ENCODE data around the gene CRTC1.
"Not testable (repeated sequence)": the region's sequence is repeated elsewhere in the genome, so short reads cannot be mapped to it uniquely, and the experiment has no call there.

The CRTC1 gene

DNA sequence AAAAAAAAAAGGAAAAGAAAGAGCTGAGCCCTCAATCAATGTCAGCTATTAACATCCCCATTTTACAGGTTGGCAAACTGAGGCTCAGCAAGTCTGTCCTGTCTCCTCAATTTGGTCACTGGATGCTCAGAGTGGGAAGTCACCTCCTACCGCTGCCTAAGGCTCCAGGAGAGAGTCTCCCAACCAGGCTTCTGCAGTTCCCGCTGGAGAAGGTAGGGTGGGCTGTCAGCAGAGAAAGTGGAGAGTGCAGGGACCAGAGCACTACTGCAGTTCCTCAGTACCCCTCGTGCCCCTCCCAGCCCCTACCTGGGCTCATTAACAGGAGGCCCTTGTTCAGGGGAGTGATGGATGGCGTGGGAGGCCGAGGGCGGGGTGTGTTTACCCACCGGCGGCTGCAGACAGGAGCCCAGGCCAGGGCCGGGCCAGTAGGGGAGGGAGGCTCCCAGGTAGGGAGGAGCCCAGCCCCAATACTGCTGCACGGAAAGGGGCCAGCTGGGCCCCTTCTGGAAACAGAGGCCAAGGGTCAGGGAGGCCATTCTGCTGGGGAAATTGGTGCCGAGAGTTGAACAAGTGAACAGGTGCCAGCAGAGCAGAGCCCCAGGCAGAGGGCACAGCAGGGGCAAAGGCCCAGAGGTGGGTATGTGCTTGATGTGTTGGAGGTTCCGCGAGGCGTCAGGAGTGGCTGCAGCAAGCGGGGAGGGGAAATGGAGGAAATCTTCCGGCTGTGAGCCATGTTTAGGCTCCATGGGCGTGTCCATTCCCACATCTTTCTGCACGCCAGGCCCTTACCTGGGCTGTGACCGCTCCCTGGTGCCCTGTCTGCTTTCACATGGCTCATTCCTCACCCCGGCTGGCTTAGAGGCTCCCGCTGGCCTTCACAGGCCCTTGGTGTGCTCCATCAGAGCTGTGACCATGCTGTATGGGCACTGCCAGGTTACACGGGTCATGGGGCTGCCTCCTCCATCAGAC lies 115.2 kb downstream of the CRTC1 start:
- in situ Hi-C loops (cut with MboI; ENCODE audit: low sequenced_read_pairs): no loop called here

DNA sequence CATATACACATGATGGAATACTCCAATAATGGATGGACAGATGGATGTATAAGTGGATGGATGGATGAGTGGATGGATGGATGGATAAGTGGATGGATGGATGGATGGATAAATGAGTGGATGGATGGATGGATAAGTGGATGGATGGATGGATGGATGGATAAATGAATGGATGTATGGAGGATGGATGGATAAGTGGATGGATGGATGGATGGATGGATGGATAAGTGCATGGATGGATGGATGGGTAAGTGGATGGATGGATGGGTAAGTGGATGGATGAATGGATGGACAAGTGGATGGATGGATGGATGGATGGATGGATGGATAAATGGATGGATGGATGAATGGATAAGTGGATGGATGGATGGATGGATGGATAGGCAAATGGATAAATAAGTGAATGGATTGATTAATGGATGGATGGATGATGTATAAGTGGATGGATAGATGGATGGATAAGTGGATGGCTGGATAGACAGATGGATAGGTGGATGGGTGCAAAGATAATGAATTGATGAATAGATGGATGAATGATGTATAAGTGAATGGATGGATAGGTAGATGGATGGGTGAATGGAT lies 116.0 kb downstream of the CRTC1 start:
- in situ Hi-C loops (cut with MboI; ENCODE audit: low sequenced_read_pairs): no loop called here

DNA sequence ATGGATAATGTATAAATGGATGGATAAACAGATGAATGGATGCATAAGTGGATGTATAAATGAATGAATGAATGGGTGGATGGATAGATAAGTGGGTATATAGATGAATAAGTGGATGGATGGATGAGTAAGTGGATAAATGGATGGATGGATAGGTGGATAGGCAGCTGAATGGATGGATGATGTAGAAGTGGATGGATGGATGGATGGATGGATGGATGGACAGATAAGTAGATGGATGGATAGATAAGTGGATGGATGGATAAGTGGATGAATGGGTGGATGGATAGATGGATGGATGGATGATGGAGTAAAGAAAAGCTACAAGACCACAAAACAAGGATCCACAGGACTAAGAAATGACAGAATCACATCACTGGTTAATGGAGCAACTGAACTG lies 116.6 kb downstream of the CRTC1 start:
- in situ Hi-C loops (cut with MboI; ENCODE audit: low sequenced_read_pairs): no loop called here

DNA sequence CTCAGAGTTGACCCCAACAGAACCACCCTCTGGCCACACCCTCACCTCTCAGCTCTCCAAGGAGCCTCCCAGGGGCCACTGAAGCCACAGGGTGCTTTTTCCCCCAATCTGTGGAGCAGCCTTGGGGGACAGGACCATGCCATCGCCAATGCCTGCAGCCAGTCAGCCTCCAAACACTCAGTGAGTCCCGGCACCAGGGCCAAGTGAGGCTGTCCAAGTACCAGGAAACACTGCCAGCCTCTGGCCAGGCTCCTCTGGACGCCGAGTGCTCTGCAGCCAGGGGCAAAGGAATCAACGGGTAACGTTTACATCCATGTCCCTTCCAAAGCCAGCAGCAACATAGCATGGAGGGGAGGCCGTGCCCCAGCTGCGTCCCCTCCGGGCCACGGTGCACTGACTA lies 117.2 kb downstream of the CRTC1 start:
- in situ Hi-C loops (cut with MboI; ENCODE audit: low sequenced_read_pairs): no loop called here

DNA sequence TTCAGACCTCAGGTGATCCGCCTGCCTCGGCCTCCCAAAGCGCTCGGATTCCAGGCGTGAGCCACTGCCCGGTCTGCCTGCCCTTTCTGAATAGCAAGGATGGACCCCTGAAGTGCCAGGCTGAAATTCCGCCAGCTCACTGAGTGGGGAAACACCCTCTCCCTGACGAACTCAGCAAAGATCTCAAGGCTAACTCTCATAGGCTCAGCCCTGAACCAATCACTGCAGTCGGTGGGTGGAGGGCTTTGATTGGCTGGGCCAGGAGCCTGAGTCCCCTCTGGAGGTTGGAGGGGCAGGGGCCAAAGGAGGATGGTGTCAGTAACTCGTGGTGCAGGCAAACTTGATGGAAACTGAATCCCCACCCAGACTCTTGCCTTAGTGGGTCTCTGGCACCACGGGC lies 118.9 kb downstream of the CRTC1 start:
- in situ Hi-C loops (cut with MboI; ENCODE audit: low sequenced_read_pairs): no loop called here

- in situ Hi-C loops (cut with MboI; ENCODE audit: low sequenced_read_pairs): no loop called here
Measured at GRCh38 chr19:18803550-18804138, 120.2 kb downstream of the CRTC1 start.

DNA sequence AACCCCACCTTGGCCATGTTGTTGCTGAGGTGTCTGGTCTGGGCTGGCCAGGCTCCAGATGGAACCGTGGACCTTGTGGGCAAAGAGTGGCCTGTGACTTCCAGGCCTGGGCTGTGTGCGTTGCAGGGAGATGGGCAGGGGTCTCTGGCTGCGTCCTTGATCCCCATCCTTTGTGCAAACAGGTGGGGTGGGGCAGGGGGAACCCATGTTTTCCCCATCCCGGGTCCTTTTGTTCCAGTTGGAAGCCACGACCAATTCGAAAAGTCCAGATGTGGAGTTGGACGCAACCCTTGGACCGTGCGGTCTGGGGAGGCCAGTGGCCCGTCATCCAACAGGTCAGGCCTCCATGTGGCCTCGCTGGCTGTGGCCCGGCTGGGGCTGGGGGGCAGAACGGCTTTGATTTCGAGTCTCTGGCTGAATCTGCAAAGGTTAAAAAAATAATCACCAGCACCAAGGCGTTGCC lies 120.7 kb downstream of the CRTC1 start:
- in situ Hi-C loops (cut with MboI; ENCODE audit: low sequenced_read_pairs): no loop called here

DNA sequence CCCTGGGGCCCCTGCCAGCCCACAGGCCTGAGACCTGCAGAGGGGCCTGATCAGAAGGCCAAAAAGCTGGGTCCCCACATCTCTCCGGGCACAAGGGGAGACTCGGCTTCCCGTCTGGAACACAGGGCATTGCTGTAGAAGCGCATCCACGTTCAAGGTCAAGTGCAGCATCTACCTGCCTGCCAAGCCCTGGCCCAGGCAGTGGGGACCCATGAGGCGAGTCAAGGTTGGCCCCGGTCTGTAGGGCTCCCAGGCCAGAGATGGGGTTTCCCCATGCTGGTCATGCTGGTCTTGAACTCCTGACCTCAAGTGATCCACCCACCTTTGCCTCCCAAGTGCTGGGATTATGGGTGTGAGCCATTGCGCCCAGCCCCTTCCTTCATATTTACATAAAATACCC lies 121.2 kb downstream of the CRTC1 start:
- in situ Hi-C loops (cut with MboI; ENCODE audit: low sequenced_read_pairs): no loop called here

GRCh38 chr19:18807861-18808331 lies 124.4 kb downstream of the CRTC1 start:
- in situ Hi-C loops (cut with MboI; ENCODE audit: low sequenced_read_pairs): no loop called here

DNA sequence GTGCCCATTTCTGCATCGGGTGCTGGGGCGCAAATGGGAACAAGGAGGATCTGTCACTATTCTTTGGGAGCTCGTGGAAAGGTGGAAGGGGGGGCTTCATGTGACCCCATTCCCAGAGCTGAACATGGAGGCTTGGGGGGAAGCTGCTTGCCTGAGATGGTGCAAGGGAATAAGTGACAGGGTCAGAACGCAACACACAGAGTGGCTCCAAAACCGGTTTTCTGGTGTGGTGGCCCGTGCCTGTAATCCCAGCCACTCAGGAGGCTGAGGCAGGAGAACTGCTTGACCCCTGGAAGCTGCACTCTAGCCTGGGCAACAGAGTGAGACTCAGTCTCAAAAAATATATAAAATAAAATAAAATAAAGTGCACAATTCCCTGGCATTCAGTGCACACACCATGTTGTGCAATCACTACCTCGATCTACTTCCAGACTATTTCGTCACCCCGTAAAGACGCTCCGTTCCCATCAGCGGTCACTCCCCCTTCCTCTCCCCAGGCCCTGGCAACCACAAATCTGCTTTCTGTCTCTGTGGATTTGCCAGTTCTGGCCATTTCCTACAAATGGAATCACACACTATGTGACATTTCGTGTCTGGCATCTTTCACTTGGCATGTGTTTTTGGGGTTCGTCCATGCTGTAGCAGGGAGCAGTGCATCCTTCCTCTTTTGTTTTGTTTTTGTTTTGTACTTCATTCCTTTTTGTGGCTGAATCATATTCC lies 125.8 kb downstream of the CRTC1 start:
- in situ Hi-C loops (cut with MboI; ENCODE audit: low sequenced_read_pairs): no loop called here

DNA sequence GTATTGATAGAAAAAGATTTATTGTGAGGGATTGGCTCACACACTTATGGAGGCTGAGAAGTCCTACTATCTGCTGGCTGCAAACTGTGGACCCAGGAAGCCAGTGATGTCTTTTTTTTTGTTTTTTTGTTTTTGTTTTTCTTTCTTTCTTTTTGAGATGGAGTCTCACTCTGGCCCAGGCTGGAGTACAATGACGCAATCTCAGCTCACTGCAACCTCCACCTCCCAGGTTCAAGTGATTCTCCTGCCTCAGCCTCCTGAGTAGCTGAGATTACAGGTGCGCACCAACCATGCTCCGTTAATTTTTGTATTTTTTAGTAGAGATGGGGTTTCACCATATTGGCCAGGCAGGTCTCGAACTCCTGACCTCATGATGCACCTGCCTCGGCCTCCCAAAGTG lies 128.2 kb downstream of the CRTC1 start:
- in situ Hi-C loops (cut with MboI; ENCODE audit: low sequenced_read_pairs): not testable (repeated sequence)

DNA sequence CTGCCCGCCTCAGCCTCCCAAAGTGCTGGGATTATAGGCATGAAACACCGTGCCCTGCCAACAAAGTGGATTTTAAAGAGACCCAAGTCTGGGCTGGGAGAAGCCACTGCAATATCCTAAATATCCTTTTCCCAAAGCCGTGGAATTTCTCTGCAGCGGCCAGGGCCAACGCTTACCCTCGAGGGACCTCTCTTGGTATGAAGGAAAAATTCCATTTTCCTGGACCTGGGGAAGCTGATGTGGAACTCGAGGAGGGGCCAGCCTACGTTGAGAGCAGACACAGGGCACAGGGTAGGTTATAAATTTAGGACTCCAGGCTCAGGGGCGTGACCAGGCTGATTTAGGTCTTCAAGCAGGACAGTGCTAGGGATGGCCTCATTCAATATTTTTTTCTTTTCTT lies 130.6 kb downstream of the CRTC1 start:
- in situ Hi-C loops (cut with MboI; ENCODE audit: low sequenced_read_pairs): no loop called here

DNA sequence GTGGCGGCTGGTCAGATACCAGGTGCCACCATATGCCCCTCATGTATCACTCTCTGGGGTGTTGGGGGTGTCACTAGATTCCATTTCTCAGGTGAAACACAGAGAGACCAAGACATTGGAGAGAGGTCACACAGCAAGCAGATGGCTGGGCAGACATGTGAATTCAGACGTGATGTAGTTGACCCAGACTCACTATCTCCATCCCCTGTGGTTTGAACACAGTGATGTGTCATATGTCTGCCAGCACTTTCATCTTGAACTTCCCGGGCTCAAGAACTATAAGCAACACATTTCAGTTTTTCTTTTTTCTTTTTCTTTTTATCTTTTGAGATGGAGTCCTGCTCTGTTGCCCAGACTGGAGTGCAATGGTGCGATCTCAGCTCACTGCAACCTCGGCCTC lies 132.2 kb downstream of the CRTC1 start:
- in situ Hi-C loops (cut with MboI; ENCODE audit: low sequenced_read_pairs): no loop called here

DNA sequence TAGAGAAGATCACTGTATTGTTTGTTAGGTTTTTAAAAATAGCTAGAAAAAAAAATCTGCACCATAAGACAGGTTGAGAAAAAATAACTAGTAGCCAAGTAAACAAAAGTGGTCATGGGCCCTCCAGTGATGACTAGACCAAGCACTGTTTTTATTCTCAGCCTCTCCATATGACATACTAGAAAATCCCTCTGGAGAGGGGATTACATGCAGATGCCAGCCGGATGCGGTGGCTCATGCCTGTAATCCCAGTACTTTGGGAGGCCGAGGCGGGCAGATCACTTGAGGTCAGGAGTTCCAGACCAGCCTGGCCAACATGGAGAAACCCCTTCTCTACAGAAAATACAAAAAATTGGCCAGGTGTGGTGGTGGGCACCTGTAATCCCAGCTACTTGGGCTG lies 133.2 kb downstream of the CRTC1 start:
- in situ Hi-C loops (cut with MboI; ENCODE audit: low sequenced_read_pairs): not testable (repeated sequence)

- in situ Hi-C loops (cut with MboI; ENCODE audit: low sequenced_read_pairs): no loop called here
Measured at GRCh38 chr19:18817574-18817973, 134.1 kb downstream of the CRTC1 start.

DNA sequence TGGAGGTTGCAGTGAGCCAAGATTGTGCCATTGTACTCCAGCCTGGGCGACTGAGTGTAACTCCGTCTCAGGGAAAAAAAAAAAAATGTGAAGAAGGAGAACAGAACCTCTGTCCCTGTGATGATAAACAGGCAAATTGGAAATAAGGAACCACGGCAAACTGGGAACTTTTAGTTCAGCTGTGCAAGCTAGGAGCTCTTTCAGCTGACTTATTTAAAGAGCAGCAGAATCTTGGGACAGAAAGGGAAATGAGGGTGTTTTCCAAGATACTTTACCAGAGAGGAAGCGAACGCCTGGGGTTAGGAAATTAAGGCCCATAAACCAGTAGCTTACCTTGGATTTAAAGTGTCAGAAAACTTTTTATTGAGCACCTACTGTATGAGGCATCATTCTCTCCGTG lies 145.3 kb downstream of the CRTC1 start:
- in situ Hi-C loops (cut with MboI; ENCODE audit: low sequenced_read_pairs): no loop called here

DNA sequence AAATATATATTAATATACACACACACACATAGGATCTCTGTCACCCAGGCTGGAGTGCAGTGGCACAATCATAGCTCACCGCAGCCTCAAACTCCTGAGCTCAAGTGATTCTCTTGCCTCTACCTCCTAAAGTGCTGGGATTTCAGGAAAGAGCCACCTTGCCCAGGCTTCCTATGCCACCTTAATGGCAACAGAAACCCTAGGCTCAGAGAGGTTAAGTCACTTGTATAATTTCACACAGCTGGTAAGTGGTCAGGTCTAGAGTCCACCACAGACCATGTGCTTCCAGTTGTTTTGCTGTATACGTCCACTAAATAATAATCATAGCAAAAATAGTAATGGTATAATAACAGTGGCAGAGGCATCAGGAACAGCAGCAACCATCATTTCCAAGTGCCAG lies 147.0 kb downstream of the CRTC1 start:
- in situ Hi-C loops (cut with MboI; ENCODE audit: low sequenced_read_pairs): no loop called here

DNA sequence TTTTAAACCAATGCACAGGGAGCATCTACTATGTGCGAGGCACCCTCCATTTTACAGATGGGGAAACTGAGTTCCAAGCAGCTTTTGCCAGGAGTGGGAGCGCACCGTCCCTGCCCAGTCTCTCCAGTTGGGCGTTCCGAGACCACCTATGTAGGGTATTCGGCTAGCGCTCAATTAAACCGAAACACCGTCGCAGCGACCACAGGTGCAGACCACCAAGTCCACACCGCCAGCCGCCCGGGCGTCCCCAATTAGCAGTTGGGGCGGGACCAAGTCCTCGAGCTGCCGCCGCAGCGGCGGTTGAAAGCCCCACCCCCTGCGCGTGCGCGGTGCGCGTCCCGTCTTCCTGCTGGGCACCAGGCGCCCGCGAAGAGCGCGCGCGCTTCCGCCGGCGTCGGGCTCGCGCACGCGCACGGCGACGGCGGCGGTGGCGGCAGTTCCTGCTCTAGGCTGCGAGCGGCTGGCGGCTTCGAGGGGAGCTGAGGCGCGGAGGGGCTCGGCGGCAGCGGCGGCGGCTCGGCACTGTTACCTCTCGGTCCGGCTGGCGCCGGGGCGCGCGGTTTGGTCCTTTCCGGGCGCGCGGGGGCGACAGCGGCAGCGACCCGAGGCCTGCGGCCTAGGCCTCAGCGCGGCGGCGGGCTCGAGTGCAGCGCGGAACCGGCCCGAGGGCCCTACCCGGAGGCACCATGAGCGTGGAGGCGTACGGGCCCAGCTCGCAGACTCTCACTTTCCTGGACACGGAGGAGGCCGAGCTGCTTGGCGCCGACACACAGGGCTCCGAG lies 148.2 kb downstream of the CRTC1 start, which contains the start of gene UPF1:
Gene UPF1, plus strand, starts transcription at position 436 of the 782 bp plus-strand sequence. Its CDS starts 251 bp downstream, at position 687.
- in situ Hi-C loops (cut with MboI; ENCODE audit: low sequenced_read_pairs): no loop called here

All from HL-60/S4 treated with retinoic acid at 250 ng/mL for 4 days and 3 days (cell line).